HL-60 (cell line): ENCODE results near the gene EPS8L3.

ENCODE experiments used
- GABPA ChIP-seq: IDR thresholded peaks from 2 replicates; pipeline ENCODE4 v1.6.1; 2012; ENCODE audit warnings: low read depth
- POLR2AphosphoS5 ChIP-seq: IDR thresholded peaks from 2 replicates; pipeline ENCODE4 v1.6.1; 2012; ENCODE audit warnings: low read depth
- TF ChIP-seq, protein P1 (sequence below): IDR thresholded peaks from one replicate; pipeline ENCODE4 v1.5.1; 2011; ENCODE audit warnings: low read length, control low read depth, inconsistent platforms; ENCODE audit not compliant: insufficient read depth
- TF ChIP-seq, protein P2 (sequence below): IDR thresholded peaks from 2 replicates; pipeline ENCODE4 v1.6.1; 2012; ENCODE audit warnings: low read depth; ENCODE audit not compliant: insufficient replicate concordance

DNA sequence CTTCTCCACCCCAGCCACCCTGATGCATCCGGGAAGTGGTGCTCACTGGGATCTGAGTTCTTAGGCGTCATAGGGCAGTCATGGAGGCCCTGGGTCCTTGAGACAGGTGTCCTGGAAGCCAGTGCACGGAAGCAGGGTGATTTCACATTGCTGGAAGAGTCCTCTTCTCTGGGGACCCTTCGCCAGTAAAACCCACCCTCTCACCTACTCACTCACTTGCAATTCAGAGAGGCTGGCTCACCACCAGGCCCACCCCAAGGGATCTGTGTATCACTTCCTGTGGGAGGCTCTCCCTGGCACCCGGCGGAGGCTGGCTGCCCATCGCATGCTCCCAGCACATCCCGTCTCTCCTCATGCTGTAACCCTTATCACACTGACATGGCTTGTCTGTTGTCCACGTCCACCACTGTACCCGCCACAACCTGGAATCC, 40.2 kb upstream of the EPS8L3 start:
- no peak for TF ChIP-seq POLR2AphosphoS5
- TF ChIP-seq, protein P1, sequence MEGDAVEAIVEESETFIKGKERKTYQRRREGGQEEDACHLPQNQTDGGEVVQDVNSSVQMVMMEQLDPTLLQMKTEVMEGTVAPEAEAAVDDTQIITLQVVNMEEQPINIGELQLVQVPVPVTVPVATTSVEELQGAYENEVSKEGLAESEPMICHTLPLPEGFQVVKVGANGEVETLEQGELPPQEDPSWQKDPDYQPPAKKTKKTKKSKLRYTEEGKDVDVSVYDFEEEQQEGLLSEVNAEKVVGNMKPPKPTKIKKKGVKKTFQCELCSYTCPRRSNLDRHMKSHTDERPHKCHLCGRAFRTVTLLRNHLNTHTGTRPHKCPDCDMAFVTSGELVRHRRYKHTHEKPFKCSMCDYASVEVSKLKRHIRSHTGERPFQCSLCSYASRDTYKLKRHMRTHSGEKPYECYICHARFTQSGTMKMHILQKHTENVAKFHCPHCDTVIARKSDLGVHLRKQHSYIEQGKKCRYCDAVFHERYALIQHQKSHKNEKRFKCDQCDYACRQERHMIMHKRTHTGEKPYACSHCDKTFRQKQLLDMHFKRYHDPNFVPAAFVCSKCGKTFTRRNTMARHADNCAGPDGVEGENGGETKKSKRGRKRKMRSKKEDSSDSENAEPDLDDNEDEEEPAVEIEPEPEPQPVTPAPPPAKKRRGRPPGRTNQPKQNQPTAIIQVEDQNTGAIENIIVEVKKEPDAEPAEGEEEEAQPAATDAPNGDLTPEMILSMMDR, result no peak
- TF ChIP-seq, protein P2, sequence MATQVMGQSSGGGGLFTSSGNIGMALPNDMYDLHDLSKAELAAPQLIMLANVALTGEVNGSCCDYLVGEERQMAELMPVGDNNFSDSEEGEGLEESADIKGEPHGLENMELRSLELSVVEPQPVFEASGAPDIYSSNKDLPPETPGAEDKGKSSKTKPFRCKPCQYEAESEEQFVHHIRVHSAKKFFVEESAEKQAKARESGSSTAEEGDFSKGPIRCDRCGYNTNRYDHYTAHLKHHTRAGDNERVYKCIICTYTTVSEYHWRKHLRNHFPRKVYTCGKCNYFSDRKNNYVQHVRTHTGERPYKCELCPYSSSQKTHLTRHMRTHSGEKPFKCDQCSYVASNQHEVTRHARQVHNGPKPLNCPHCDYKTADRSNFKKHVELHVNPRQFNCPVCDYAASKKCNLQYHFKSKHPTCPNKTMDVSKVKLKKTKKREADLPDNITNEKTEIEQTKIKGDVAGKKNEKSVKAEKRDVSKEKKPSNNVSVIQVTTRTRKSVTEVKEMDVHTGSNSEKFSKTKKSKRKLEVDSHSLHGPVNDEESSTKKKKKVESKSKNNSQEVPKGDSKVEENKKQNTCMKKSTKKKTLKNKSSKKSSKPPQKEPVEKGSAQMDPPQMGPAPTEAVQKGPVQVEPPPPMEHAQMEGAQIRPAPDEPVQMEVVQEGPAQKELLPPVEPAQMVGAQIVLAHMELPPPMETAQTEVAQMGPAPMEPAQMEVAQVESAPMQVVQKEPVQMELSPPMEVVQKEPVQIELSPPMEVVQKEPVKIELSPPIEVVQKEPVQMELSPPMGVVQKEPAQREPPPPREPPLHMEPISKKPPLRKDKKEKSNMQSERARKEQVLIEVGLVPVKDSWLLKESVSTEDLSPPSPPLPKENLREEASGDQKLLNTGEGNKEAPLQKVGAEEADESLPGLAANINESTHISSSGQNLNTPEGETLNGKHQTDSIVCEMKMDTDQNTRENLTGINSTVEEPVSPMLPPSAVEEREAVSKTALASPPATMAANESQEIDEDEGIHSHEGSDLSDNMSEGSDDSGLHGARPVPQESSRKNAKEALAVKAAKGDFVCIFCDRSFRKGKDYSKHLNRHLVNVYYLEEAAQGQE, result no peak
- TF ChIP-seq GABPA, result no peak
